Epithelial cell of prostate (primary cell): Measurements from ENCODE around the gene RGS9.

Experiments
- DNase-seq: peaks from one replicate; pipeline ENCODE4 v3.0.0-alpha.2; 2011; ENCODE audit warnings: low read depth, low spot score
- H3K27ac ChIP-seq: fragments of 450-650 bp; 2 replicates; pipeline ENCODE4 v1.5.1; 2017; ENCODE audit warnings: mild to moderate bottlenecking

Gene RGS9

GRCh38 chr17:65231662-65232335, 94.6 kb downstream of the RGS9 start:
- peak; percentile 43 for DNase-seq
- H3K27ac ChIP-seq, result no peak overlapping the region

DNA sequence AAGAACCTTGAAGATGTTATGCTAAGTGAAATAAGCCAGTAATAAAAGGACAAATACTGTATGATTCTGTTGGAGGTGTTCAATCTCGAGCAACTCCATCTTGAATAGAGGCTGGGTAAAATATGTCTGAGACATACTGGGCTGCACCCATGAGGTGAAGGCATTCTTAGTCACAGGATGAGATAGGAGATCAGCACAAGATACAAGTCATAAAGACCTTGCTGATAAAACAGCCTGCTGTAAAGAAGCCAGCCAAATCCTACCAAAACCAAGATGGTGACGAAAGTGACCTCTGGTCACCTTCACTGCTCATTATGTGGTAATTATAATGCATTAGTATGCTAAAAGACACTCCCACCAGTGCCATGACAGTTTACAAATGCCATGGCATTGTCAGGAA, 98.1 kb downstream of the RGS9 start:
- no peak overlapping the region for H3K27ac ChIP-seq
- DNase-seq, result no peak

- no peak for DNase-seq
- no peak overlapping the region for H3K27ac ChIP-seq
These were observed 99.2 kb downstream of the RGS9 start for GRCh38 chr17:65236321-65236720.

GRCh38 chr17:65243838-65244625, 106.9 kb downstream of the RGS9 start:
- no peak for DNase-seq
- no peak overlapping the region for H3K27ac ChIP-seq

GRCh38 chr17:65246252-65246651, 109.1 kb downstream of the RGS9 start:
- no peak overlapping the region for H3K27ac ChIP-seq
- DNase-seq, result no peak

DNA sequence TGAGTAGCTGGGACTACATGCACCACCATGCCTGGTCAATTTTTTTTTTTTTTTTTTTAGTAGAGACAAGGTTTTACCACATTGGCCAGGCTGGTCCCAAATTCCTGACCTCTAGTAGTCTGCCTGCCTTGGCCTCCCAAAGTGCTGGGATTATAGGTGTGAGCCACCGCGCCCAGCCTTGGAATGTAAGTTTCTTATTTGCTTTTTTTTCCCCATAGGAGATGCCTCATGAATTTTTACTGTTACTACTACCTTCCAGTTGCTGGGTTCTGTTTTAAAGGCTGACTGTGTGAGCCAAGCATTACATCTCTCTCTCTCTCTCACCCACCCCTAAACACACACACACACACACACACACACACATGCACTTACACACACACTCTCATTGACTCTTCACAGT, 112.6 kb downstream of the RGS9 start:
- no peak for DNase-seq
- no peak overlapping the region for H3K27ac ChIP-seq

DNA sequence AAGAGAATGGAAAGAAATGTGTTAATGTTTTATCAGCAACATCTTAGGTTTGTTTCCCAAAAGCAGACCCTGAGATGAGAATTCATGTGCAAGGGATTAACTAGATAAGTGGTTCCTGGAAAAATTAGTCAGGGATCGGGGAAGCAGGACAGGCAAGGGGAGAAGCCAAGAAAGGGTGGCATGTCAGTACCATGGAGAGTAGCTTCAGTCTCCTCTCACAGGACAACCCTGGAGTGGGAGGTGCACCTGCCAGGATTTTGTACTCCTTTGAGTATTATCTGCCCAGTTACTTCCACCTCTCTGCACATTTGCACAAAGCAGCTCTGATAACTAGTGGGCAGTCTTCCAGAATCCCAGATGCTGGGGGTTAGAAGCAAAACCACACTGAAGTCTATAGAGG, 117.0 kb downstream of the RGS9 start:
- H3K27ac ChIP-seq, result no peak overlapping the region
- DNase-seq, result no peak

GRCh38 chr17:65259281-65259680, 122.1 kb downstream of the RGS9 start:
- no peak overlapping the region for H3K27ac ChIP-seq
- DNase-seq, result no peak

DNA sequence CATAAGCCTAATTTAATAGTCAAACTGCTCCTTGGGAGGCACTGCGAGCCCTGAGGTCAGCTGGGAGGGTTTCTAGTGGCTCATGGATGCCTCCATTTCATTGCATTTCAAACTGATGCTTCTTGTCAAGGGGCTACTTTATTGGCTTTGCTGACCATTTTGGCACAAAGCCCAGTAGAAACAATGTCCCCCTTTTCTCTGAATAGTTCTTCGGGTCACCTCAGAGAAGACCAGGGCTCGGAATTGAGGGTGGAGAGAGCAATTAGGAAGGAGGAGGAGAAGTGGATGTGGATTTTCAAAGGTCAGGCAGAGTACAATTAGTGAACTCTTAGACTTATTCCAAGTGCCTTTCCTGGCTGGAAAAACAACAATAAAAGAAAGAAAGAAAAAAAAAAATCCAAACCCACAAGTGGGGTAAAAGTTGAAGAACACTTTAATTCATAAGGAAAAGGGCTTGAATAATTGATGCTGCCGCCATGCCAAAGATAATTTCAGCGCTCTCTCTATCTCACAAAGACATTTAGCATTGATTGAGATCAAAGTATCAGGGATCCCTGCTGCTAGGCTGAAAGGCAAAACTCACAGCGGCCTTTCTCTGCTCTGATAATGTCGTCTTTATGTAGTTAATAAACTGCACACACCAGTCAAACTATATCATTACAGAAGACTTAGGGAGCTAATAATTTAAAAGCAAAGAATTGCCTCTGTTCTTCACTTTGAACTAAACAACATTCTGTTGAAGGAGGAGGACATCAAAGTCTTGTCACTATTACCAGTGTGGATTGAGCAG, 122.7 kb downstream of the RGS9 start:
- no peak for DNase-seq
- no peak overlapping the region for H3K27ac ChIP-seq

GRCh38 chr17:65260626-65261025, 123.5 kb downstream of the RGS9 start:
- DNase-seq, result no peak
- no peak overlapping the region for H3K27ac ChIP-seq

DNA sequence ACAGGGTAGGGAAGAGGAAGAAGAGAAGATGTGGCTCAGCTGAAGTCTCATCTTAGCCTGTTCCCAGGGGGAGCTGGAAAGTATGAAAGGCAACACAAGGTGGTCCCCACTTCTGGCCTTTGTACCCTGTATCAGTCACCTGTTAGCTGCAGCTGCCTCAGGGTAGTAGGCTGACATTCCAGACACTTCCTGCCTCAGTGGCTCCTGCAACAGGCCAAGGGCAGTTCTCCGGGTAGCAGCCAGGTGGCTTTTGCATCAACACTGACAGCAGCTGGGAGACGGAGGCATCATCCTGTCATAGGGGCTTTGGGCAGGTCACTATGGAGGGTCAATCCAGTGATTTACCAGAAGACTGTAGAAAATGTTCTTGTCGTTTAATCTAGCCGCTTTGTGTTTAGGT, 124.0 kb downstream of the RGS9 start:
- H3K27ac ChIP-seq, result no peak overlapping the region
- no peak for DNase-seq

- DNase-seq, result no peak
- H3K27ac ChIP-seq, result no peak overlapping the region
These were observed 124.8 kb downstream of the RGS9 start for GRCh38 chr17:65261682-65262636.

- DNase-seq, result no peak
- no peak overlapping the region for H3K27ac ChIP-seq
These were observed 128.1 kb downstream of the RGS9 start for GRCh38 chr17:65265276-65265675.

GRCh38 chr17:65268832-65269231, 131.7 kb downstream of the RGS9 start:
- no peak for DNase-seq
- no peak overlapping the region for H3K27ac ChIP-seq

- no peak overlapping the region for H3K27ac ChIP-seq
- DNase-seq, result no peak
These were observed 133.5 kb downstream of the RGS9 start for GRCh38 chr17:65270499-65271253.

- H3K27ac ChIP-seq, result no peak overlapping the region
- no peak for DNase-seq
These were observed 134.1 kb downstream of the RGS9 start for GRCh38 chr17:65271296-65271695.
